IPS-11a (cell line): ENCODE results near the gene PLK3.
"Not testable (repeated sequence)": the region's sequence is repeated elsewhere in the genome, so short reads cannot be mapped to it uniquely, and the experiment has no call there.

Source experiments
- H3K4me3 ChIP-seq: one replicate; pipeline ENCODE4 v1.5.1; 2013; ENCODE audit warnings: low read depth, low read length, control low read depth

Gene PLK3

GRCh38 chr1:44799770-44800584 lies at the start of gene PLK3:
TSS of gene PLK3 (plus strand) at chr1:44800377. CDS start at chr1:44800464, 87 bp downstream.
- peak within 1 kb of the TSS; percentile 72 for H3K4me3 ChIP-seq

GRCh38 chr1:44757420-44757819 lies 42.8 kb upstream of the PLK3 start:
- H3K4me3 ChIP-seq: no peak overlapping the region

DNA sequence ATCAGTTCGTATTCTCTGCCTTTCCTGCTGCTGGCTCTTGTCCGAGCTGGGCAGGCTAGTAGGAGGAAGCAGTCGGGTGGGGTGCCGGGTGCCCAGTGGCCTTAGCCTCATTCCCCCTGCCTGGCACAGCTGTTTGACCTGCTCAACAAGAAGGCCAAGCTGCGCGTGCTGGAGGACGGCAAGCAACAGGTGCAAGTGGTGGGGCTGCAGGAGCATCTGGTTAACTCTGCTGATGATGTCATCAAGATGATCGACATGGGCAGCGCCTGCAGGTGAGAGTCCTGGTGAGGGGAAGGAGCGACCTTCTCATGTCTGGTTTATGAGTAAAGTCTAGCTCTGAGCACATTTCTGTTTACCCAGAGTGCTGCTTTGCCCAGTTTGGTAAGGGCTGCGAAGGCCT lies 41.1 kb upstream of the PLK3 start:
- H3K4me3 ChIP-seq: no peak overlapping the region

DNA sequence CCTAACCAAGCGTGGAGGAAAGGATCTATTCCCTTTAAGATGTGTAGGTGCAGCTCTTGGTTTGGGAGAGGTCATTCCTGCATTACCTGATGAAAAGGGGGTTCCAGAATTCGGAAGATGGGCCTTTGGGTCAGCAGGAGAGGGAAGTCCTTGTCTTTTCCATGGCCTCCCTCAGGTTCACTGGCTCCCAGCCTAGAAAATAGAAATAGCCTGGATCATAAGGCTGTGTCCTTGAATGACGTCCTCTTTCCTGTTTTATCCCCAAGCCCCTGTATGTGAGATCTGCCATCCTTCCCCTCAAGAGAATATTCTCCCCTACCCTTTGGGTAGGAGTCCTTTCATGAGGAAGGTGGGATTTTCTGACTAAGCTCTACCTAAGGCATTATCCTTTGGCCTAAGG lies 39.3 kb upstream of the PLK3 start:
- no peak overlapping the region for H3K4me3 ChIP-seq

DNA sequence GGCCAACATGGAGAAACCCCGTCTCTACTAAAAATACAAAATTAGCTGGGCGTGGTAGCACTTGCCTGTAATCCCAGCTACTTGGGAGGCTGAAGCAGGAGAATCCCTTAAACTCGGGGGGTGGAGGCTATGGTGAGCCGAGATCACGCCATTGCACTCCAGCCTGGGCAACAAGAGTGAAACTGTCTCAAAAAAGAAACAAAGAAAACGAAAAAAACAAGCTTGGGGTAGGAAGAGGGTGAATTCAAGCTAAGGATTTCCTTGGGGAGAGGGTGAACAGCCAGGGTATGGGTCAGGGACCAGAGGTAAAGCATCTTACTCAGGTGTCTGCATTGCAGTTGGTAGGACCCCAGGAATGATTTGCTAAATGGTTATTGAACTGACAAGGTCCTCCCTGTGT lies 33.8 kb upstream of the PLK3 start:
- not testable (repeated sequence) for H3K4me3 ChIP-seq

GRCh38 chr1:44775078-44775929 lies 24.9 kb upstream of the PLK3 start, which contains the start of gene RPS8:
TSS of gene RPS8 (plus strand) at chr1:44775540. CDS start at chr1:44775597, 57 bp downstream.
- peak within 1 kb of the TSS; percentile 93 for H3K4me3 ChIP-seq

- peak overlapping the region; percentile 93 for H3K4me3 ChIP-seq
Measured at GRCh38 chr1:44775930-44776729, 24.0 kb upstream of the PLK3 start.

- H3K4me3 ChIP-seq: peak overlapping the region; percentile 93
Measured at GRCh38 chr1:44776730-44777068, 23.5 kb upstream of the PLK3 start.

DNA sequence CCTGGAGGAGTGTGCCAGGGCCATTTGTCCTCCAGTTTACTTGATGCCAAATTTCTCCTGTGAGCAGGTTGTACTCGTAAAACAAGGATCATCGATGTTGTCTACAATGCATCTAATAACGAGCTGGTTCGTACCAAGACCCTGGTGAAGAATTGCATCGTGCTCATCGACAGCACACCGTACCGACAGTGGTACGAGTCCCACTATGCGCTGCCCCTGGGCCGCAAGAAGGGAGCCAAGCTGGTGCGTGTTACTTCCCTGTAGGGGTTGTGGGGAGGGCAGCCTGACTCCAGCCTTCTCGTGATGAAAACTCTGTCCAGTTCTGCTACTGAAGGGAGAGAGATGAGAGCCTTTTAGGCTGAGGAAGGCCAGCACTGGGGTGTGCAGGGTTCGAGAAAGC lies 22.6 kb upstream of the PLK3 start:
- no peak overlapping the region for H3K4me3 ChIP-seq

GRCh38 chr1:44777969-44778635 lies 22.1 kb upstream of the PLK3 start:
- H3K4me3 ChIP-seq: no peak overlapping the region

GRCh38 chr1:44778705-44779576 lies 21.2 kb upstream of the PLK3 start:
- H3K4me3 ChIP-seq: no peak overlapping the region

DNA sequence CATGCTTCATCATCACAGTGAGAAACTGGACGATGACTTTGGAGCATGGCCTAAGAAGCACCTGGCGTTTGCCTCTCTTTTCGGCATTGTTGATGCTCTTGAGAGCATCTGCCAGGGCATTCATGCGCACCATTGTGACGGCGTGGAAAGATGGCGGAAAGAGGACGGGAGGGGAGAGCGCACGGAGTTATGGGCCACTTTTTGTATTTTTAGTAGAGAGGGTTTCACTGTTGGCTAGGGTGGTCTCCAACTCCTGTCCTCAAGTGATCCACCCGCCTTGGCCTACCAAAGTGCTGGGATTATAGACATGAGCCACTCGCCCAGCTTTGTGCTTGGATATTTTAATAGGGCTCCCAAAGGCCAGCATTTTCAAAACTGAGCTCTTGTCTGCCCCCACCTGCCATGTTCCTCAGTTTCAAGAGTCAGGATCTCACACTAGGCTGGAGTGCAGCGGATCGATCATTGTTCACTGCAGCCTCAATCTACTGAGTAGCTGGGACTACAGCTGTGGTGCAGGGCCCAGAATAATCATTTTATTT lies 19.5 kb upstream of the PLK3 start:
- no peak overlapping the region for H3K4me3 ChIP-seq

DNA sequence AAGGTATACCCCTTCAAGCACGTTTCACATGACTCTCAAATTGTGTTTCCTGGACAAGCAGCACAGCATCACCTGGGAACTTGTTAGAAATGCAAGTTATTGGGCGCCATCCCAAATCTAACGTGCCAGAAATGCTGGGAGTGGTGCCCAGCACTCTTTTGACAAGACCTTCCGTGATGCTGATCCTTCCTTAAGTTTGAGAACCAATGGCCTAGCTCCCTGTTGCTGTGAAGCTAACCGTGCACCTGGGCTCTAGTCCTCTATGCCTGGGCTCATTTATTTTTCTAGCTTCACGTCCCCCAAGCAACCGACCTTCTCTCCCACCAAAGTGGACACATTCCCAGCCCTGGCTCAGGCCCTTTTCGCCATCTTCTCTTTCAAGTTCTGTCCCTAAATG lies 16.5 kb upstream of the PLK3 start:
- no peak overlapping the region for H3K4me3 ChIP-seq

GRCh38 chr1:44784094-44785028 lies 15.8 kb upstream of the PLK3 start:
- peak overlapping the region; percentile 13 for H3K4me3 ChIP-seq

DNA sequence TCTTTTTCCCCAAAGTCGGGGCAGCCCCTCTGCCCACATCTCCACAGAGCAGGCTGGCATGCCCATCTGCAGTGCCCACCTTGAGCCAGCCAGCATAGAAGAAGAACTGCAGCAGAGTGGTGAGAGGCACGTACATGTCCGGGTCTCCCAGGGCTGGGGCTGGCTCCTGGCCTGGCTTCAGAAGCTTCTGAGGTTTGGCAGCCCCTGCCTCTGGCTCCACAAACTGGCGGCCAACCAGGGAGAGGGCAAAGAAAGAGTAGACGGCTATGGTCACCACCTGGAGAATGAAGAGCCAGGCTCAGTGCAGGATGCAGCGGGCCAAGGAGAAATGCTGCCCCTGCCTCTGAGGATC lies 15.2 kb upstream of the PLK3 start:
- peak overlapping the region; percentile 13 for H3K4me3 ChIP-seq

- peak overlapping the region; percentile 20 for H3K4me3 ChIP-seq
Measured at GRCh38 chr1:44785501-44786137, 14.6 kb upstream of the PLK3 start.

DNA sequence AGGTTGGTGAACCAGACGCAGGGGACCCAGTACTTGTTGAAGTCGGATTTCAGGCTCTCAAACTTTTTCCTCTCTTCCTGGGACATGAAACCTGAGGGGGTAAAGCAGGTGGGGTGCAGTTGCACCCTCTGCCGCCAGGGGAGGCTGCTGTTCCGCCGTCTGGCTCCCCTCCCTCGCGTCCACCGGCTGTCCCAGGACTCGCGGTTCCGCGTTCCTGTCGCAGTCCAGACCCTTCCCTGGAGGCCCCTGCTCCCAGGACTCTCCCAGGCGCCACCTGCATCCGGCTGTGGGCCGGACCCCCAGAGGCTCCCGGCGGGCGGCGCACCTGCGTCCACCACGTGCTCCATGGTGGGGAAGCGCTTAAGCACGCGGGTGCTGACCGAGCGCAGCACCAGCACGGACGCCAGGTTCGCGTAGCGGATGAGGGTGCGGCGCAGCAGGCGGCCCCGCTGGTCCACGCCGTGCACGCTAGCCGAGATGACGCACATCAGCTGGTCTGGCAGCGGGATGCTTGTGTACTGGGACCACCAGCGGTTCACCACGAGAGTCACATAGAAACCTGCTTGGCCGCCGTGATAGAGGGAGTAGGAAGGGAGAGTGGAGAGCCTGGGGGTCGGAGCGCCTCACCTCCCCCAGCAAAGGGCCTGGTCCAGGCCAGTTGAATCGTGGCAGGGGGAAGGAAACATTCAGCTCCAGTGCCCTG lies 13.9 kb upstream of the PLK3 start:
- peak overlapping the region; percentile 34 for H3K4me3 ChIP-seq
